GM13976 (cell line): ENCODE measurements around the gene ATP10A.

Experiments
- DNase-seq: peaks from one replicate; pipeline ENCODE4 v3.0.0; 2012; ENCODE audit warnings: low spot score
- CTCF ChIP-seq: IDR thresholded peaks from 2 replicates; pipeline ENCODE4 v1.5.1; 2012; ENCODE audit warnings: borderline replicate concordance, mild to moderate bottlenecking; ENCODE audit not compliant: insufficient read depth; ENCODE audit errors: extremely low read depth, missing control alignments, control extremely low read depth
- in situ Hi-C: fragments of 300-500 bp; cut with MboI; formaldehyde crosslinking; loops from one replicate; pipeline ENCODE4 v1.12.0; 2022; ENCODE audit warnings: low sequenced_read_pairs, mixed read lengths, inconsistent platforms; ENCODE audit not compliant: unreplicated experiment

Gene ATP10A

GRCh38 chr15:25732191-25732590 is 130.9 kb downstream of the ATP10A start:
- no peak for TF ChIP-seq CTCF
- DNase-seq, result no peak
- in situ Hi-C loops, result no loop called here

- no peak for DNase-seq
- in situ Hi-C loops, result no loop called here
- no peak for TF ChIP-seq CTCF
Observed at GRCh38 chr15:25731411-25731810, 131.7 kb downstream of the ATP10A start.

- in situ Hi-C loops, result no loop called here
- no peak for TF ChIP-seq CTCF
Observed at GRCh38 chr15:25730918-25731317, 132.2 kb downstream of the ATP10A start.

GRCh38 chr15:25728816-25729215 is 134.3 kb downstream of the ATP10A start:
- in situ Hi-C loops, result no loop called here
- TF ChIP-seq CTCF, result no peak
- DNase-seq, result no peak

More at GRCh38 chr15:25730918-25731317, 132.2 kb downstream of the ATP10A start:
- no peak for DNase-seq

GRCh38 chr15:25727867-25728600 is 135.1 kb downstream of the ATP10A start:
- in situ Hi-C loops, result no loop called here
- no peak for DNase-seq
- TF ChIP-seq CTCF, result no peak

GRCh38 chr15:25727116-25727515 is 136.0 kb downstream of the ATP10A start:
- no peak for TF ChIP-seq CTCF
- in situ Hi-C loops, result no loop called here
- DNase-seq, result no peak
